K562 (cell line): ENCODE data around the gene ALG8. TPM values are rescaled to one million over a fixed set of nuclear protein-coding genes. Genes with fewer than 3 reads are reported as not detected.

ENCODE experiments used
- CBFA2T3 ChIP-seq: fragments of 450-650 bp; IDR thresholded peaks from 2 replicates; pipeline ENCODE4 v1.6.1; 2017
- CREB1 ChIP-seq, 2 experiments: sonication (generic) in 1 of 2; formaldehyde crosslinking in 1 of 2; IDR thresholded peaks; 2 replicates each; pipeline versions ENCODE4 v1.6.1 to v1.8.0; 2012 to 2022; ENCODE audit warnings: inconsistent platforms in 1 of 2, mild to moderate bottlenecking in 1 of 2, missing genetic modification reagents in 1 of 2, moderate library complexity in 1 of 2
- CREM ChIP-seq: IDR thresholded peaks from 2 replicates; pipeline ENCODE4 v1.6.1; 2014; ENCODE audit warnings: antibody characterized with exemption, low read depth
- HDAC1 ChIP-seq, 2 experiments: fragments of 450-650 bp; IDR thresholded peaks; 2 replicates each; pipeline ENCODE4 v1.6.1; 2016 to 2017; ENCODE audit warnings: inconsistent platforms in 1 of 2, mild to moderate bottlenecking in 1 of 2, moderate library complexity in 1 of 2
- HDGF ChIP-seq: fragments of 450-650 bp; IDR thresholded peaks from 2 replicates; pipeline ENCODE4 v1.6.1; 2016
- KAT8 ChIP-seq: fragments of 450-650 bp; IDR thresholded peaks from 2 replicates; pipeline ENCODE4 v1.6.1; 2016; ENCODE audit warnings: low read depth, mild to moderate bottlenecking
- KLF13 ChIP-seq: fragments of 450-650 bp; IDR thresholded peaks from 2 replicates; pipeline ENCODE4 v1.6.1; 2016; ENCODE audit warnings: missing genetic modification characterization, low read depth, mild to moderate bottlenecking, missing compliant biosample characterization, moderate library complexity, borderline replicate concordance
- PHF20 ChIP-seq: fragments of 450-650 bp; IDR thresholded peaks from 2 replicates; pipeline ENCODE4 v1.6.1; 2018; ENCODE audit not compliant: partially characterized antibody
- RAD21 ChIP-seq, 2 experiments: fragments of 250-450 bp in 1 of 2; fragments of 450-650 bp in 1 of 2; sonication (Bioruptor Pico) in 1 of 2; formaldehyde crosslinking in 1 of 2; IDR thresholded peaks in 1 of 2; conservative IDR thresholded peaks in 1 of 2; 2 replicates each; pipeline versions ENCODE4 v1.4.0 to v1.8.0; 2020 to 2022; ENCODE audit warnings: mild to moderate bottlenecking in 2 of 2, moderate library complexity in 1 of 2
- RBM25 ChIP-seq: fragments of 200-400 bp; formaldehyde crosslinking; IDR thresholded peaks from 2 replicates; pipeline ENCODE4 v1.6.1; 2018; ENCODE audit warnings: low read length, low read depth, moderate library complexity; ENCODE audit not compliant: severe bottlenecking
- TRIM28 ChIP-seq: fragments of 450-650 bp; IDR thresholded peaks from 2 replicates; pipeline ENCODE4 v1.6.1; 2017
- ZNF143 ChIP-seq: sonication (generic); formaldehyde crosslinking; IDR thresholded peaks from 2 replicates; pipeline ENCODE4 v1.9.0; 2022; ENCODE audit warnings: mild to moderate bottlenecking, missing genetic modification reagents
- ZNF707 ChIP-seq: fragments of 250-450 bp; sonication (Bioruptor Pico); conservative IDR thresholded peaks from 2 replicates; pipeline ENCODE4 v1.8.0; 2022; ENCODE audit warnings: inconsistent platforms, mild to moderate bottlenecking, moderate library complexity
- polyA plus RNA-seq, 8 experiments: library from polyadenylated mRNA; depleted of rRNA in 4 of 8; stranded (reverse) in 5 of 8; unstranded in 3 of 8; fragments of >200 nt; fragmentation: Nextera tagmentation in 2 of 8; fragmentation: Illumina TruSeq in 1 of 8; extraction: Ambion mirVana in 2 of 8; extraction: Trizol in 1 of 8; gene quantifications; 2 replicates each; pipeline versions ENCODE4 v1.2.1 to v1.2.3, GENCODE V29; 2011 to 2014; ENCODE audit warnings: inconsistent platforms in 1 of 8, missing spikeins in 1 of 8
- total RNA-seq, 7 experiments: library from RNA; depleted of rRNA in 6 of 7; stranded (reverse); fragments of >200 nt in 6 of 7; fragmentation: Illumina TruSeq in 2 of 7; extraction: Trizol in 2 of 7; gene quantifications; 2 replicates each; pipeline versions ENCODE4 v1.2.1 to v1.2.3, GENCODE V29; 2011 to 2021; ENCODE audit warnings: low replicate concordance in 1 of 7
- TF ChIP-seq, protein P1 (sequence below): fragments of 250-450 bp; sonication (Bioruptor Pico); IDR thresholded peaks from 2 replicates; pipeline ENCODE4 v1.5.0; 2021; ENCODE audit warnings: mild to moderate bottlenecking, moderate library complexity
- TF ChIP-seq, protein P2 (sequence below): IDR thresholded peaks from 3 replicates; pipeline ENCODE4 v1.6.1; 2011; ENCODE audit warnings: borderline replicate concordance, mild to moderate bottlenecking; ENCODE audit not compliant: insufficient read length, insufficient read depth
- TF ChIP-seq, protein P3 (sequence below), 2 experiments: fragments of 450-650 bp; conservative IDR thresholded peaks; 2 replicates each; pipeline ENCODE4 v1.6.1; 2017; ENCODE audit warnings: mild to moderate bottlenecking in 2 of 2, moderate library complexity in 2 of 2
- TF ChIP-seq, protein P4 (sequence below): fragments of 450-650 bp; IDR thresholded peaks from 2 replicates; pipeline ENCODE4 v1.7.1; 2018; ENCODE audit warnings: mild to moderate bottlenecking, low read depth; ENCODE audit not compliant: partially characterized antibody

Gene ALG8
- total and polyA plus RNA-seq, 9 of the 15 experiments (the other 6 are each of a cell fraction or from before 2014, with no cell fraction given): 59.3 to 189 (median 106) TPM

DNA sequence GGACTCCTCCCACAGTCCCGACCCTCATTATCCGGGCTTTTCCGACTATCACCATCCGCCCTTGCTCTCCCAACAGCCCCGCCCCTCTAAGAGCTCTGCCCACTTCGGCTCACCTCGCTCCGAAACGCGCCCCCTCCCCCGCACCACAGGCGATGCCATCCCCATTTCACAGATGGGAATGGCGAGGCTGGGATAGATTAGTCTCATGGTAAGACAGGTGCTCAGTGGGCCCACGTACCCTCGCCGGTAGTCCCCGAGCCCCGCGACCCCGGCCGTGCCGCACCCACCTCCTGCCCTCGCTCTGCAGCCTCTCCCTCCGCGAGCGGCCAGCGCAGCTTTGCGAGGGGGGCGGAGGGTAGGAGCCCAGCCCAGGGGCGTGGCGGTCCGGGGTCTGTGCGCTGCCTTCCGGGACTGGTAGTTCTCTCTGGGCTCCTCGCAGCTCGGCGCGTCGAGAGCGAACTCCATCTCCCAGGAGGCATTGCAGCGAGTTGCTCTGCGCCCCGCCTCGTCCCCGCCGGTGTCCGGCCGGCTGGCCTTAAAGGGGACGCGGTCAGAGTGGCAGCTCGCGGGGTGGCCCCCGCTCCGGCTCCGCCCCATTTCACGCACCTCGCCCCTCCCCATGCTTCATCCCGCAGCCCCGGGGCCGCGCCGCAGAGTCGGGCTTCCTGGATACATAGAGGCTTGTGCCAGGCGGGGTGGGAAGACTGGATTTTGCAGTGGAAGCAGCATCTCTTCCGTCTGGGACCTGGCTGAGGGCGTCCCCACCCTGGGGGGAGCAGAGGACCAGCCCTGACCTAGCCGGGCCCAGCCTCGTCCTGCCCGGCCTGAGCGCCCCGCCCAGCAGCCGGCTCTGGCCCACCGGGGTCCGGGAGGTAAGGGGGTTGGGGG, 49.1 kb upstream of the ALG8 start, which contains the start of the genes KCTD21 and USP35 (continued):
- TF ChIP-seq KAT8 (no peak), TRIM28 (0 out of 2 replicates have a peak, but pooled peaks have one; percentile 47), ZNF143 (CRISPR knock-in tag) (peak; percentile 99), CREM (peak; percentile 92), CBFA2T3 (0 out of 2 replicates have a peak, but pooled peaks have one; percentile 4), HDGF (peak; percentile 99; the same call in 1 of the 2 replicates), KLF13 (tag) (peak; percentile 88), CREB1 (IDR thresholded peaks at IDR 0.05) (peak; percentile 69), CREB1 (CRISPR knock-in tag; IDR thresholded peaks at IDR 0.05) (peak; percentile 81; the same call in 1 of the 2 replicates), RAD21 (CRISPR knock-in tag; conservative IDR thresholded peaks at IDR 0.05 in 1 of 2, IDR thresholded peaks at IDR 0.05 in 1 of 2) (no peak; a peak in 1 of 4 replicates), RBM25 (peak; percentile 99), HDAC1 (IDR thresholded peaks at IDR 0.05) (peak; percentile 93 to 96; a peak in 3 of 4 replicates), ZNF707 (CRISPR knock-in tag) (no peak), PHF20 (peak; percentile 72)
- TF ChIP-seq, protein P1, sequence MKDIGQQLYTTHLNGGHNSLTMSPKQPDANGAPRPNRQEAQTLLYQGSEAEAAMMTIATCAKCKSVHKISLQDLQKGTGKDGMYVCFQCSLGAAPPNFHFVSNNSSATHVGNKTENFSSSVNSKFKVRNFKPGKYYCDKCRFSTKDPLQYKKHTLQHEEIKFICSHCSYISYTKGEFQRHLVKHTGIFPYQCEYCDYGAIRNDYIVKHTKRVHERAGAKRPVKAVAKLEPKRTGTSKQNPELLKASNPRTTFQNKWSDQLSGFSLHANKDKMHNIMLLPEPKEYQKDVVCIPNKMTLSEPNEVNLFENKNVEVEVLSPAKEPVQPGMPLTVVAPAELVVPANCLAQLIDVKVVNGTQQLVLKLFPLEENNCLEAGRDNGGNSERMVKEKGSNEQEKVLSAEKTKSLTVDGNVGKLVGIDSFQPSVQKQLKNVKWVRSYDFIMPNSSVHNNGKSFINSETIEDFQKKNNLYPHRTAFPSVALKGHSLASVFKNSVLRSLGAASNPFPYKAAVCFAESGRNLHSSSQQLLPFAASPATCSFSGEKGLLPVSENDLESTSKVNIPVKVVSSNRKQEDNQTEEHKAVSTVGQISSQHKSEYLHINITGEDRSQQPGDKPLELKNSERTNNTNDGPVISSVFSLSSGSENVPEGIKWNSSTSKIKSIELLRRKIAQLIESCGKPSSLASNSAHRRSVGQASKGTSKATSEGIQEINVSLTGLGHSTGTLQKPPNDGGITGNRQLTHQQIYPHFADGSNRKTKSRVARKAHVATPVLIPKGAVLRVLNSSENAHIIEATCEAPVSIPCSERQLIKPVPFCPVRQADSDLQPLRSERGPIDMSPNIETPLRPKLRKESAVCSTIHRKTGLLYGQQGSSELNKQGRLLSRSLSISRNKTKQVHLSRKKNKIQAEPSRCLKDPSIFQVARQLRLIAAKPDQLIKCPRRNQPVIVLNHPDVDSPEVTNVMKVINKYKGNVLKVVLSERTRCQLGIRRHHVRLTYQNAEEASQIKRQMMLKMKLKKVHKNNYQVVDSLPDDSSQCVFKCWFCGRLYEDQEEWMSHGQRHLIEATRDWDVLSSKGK (CRISPR knock-in tag): no peak
- TF ChIP-seq, protein P2, sequence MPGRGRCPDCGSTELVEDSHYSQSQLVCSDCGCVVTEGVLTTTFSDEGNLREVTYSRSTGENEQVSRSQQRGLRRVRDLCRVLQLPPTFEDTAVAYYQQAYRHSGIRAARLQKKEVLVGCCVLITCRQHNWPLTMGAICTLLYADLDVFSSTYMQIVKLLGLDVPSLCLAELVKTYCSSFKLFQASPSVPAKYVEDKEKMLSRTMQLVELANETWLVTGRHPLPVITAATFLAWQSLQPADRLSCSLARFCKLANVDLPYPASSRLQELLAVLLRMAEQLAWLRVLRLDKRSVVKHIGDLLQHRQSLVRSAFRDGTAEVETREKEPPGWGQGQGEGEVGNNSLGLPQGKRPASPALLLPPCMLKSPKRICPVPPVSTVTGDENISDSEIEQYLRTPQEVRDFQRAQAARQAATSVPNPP: no peak
- TF ChIP-seq, protein P3, sequence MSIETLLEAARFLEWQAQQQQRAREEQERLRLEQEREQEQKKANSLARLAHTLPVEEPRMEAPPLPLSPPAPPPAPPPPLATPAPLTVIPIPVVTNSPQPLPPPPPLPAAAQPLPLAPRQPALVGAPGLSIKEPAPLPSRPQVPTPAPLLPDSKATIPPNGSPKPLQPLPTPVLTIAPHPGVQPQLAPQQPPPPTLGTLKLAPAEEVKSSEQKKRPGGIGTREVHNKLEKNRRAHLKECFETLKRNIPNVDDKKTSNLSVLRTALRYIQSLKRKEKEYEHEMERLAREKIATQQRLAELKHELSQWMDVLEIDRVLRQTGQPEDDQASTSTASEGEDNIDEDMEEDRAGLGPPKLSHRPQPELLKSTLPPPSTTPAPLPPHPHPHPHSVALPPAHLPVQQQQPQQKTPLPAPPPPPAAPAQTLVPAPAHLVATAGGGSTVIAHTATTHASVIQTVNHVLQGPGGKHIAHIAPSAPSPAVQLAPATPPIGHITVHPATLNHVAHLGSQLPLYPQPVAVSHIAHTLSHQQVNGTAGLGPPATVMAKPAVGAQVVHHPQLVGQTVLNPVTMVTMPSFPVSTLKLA (conservative IDR thresholded peaks at IDR 0.05): peak; percentile 73 to 89
- TF ChIP-seq, protein P4, sequence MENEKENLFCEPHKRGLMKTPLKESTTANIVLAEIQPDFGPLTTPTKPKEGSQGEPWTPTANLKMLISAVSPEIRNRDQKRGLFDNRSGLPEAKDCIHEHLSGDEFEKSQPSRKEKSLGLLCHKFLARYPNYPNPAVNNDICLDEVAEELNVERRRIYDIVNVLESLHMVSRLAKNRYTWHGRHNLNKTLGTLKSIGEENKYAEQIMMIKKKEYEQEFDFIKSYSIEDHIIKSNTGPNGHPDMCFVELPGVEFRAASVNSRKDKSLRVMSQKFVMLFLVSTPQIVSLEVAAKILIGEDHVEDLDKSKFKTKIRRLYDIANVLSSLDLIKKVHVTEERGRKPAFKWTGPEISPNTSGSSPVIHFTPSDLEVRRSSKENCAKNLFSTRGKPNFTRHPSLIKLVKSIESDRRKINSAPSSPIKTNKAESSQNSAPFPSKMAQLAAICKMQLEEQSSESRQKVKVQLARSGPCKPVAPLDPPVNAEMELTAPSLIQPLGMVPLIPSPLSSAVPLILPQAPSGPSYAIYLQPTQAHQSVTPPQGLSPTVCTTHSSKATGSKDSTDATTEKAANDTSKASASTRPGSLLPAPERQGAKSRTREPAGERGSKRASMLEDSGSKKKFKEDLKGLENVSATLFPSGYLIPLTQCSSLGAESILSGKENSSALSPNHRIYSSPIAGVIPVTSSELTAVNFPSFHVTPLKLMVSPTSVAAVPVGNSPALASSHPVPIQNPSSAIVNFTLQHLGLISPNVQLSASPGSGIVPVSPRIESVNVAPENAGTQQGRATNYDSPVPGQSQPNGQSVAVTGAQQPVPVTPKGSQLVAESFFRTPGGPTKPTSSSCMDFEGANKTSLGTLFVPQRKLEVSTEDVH: peak; percentile 53
